HEK293 (cell line): ENCODE data around the gene PPP2R2D.

ENCODE experiments used
- CTCF ChIA-PET: fragments of 350-600 bp; formaldehyde crosslinking; extraction: SDS; loops from one replicate; lab custom pipeline; 2021; ENCODE audit warnings: antibody characterized with exemption; lab: Yijun Ruan, JAX
- POLR2A ChIA-PET: fragments of 300-600 bp; formaldehyde crosslinking; extraction: SDS; loops from one replicate; lab custom pipeline; 2020; ENCODE audit warnings: antibody characterized with exemption, inconsistent platforms; lab: Yijun Ruan, JAX
- H3K27ac ChIP-seq: fragments of 200-500 bp; sonication (Bioruptor generic); 2 replicates; pipeline ENCODE4 v1.5.1; 2014; ENCODE audit warnings: low read depth, low read length, control low read depth, inconsistent platforms; ENCODE audit errors: extremely low read depth
- H3K36me3 ChIP-seq, 2 experiments: fragments of 200-500 bp in 1 of 2; sonication (Bioruptor generic) in 1 of 2; 1 replicate in 1 of 2; 2 replicates in 1 of 2; pipeline ENCODE4 v1.5.1; 2014 to 2017; ENCODE audit warnings: inconsistent platforms in 2 of 2, low read length in 2 of 2; ENCODE audit not compliant: control insufficient read depth in 2 of 2, insufficient read depth in 1 of 2
- H3K4me1 ChIP-seq: fragments of 200-500 bp; sonication (Bioruptor generic); 2 replicates; pipeline ENCODE4 v1.5.1; 2014; ENCODE audit warnings: mild to moderate bottlenecking, low read length, inconsistent platforms; ENCODE audit not compliant: control insufficient read depth, insufficient read depth
- H3K4me3 ChIP-seq: 2 replicates; pipeline ENCODE4 v1.5.1; 2011; ENCODE audit warnings: low read depth, mild to moderate bottlenecking, control low read depth, low read length, moderate library complexity
- H3K9me3 ChIP-seq: fragments of 200-500 bp; sonication (Bioruptor generic); 2 replicates; pipeline ENCODE4 v1.5.1; 2014; ENCODE audit warnings: low read depth, low read length, inconsistent platforms; ENCODE audit not compliant: control insufficient read depth, insufficient read depth
- EGR2 ChIP-seq: fragments of 450-650 bp; formaldehyde crosslinking; IDR thresholded peaks from 2 replicates; pipeline ENCODE4 v1.5.1; 2016; ENCODE audit warnings: low read depth, missing biosample characterization, missing genetic modification characterization
- KLF17 ChIP-seq: fragments of 450-650 bp; formaldehyde crosslinking; IDR thresholded peaks from 2 replicates; pipeline ENCODE4 v1.5.1; 2016; ENCODE audit warnings: missing biosample characterization, missing genetic modification characterization
- OVOL3 ChIP-seq: fragments of 450-650 bp; formaldehyde crosslinking; IDR thresholded peaks from 2 replicates; pipeline ENCODE4 v1.5.1; 2016; ENCODE audit warnings: missing biosample characterization, missing genetic modification characterization
- PATZ1 ChIP-seq: fragments of 450-650 bp; formaldehyde crosslinking; IDR thresholded peaks from 2 replicates; pipeline ENCODE4 v1.5.1; 2016; ENCODE audit warnings: missing biosample characterization, missing genetic modification characterization
- PRDM1 ChIP-seq: fragments of 450-650 bp; formaldehyde crosslinking; IDR thresholded peaks from 2 replicates; pipeline ENCODE4; 2016; ENCODE audit warnings: missing biosample characterization, missing genetic modification characterization
- SCRT1 ChIP-seq: fragments of 450-650 bp; formaldehyde crosslinking; IDR thresholded peaks from 2 replicates; pipeline ENCODE4 v1.5.1; 2016; ENCODE audit warnings: missing biosample characterization, missing genetic modification characterization, borderline replicate concordance
- SP7 ChIP-seq: fragments of 450-650 bp; formaldehyde crosslinking; IDR thresholded peaks from 2 replicates; pipeline ENCODE4 v1.5.1; 2016; ENCODE audit warnings: missing biosample characterization, missing genetic modification characterization
- ZBTB10 ChIP-seq: fragments of 450-650 bp; formaldehyde crosslinking; IDR thresholded peaks from 2 replicates; pipeline ENCODE4 v1.5.1; 2016; ENCODE audit warnings: missing biosample characterization, missing genetic modification characterization
- ZBTB11 ChIP-seq: fragments of 450-650 bp; formaldehyde crosslinking; conservative IDR thresholded peaks from 2 replicates; pipeline ENCODE4 v1.5.1; 2016; ENCODE audit warnings: low read depth, missing biosample characterization, missing genetic modification characterization
- ZBTB26 ChIP-seq: fragments of 450-650 bp; formaldehyde crosslinking; optimal IDR thresholded peaks from 2 replicates; pipeline ENCODE3; 2016; ENCODE audit warnings: missing biosample characterization, mild to moderate bottlenecking, missing genetic modification characterization
- ZFHX2 ChIP-seq: fragments of 450-650 bp; formaldehyde crosslinking; conservative IDR thresholded peaks from 2 replicates; pipeline ENCODE4 v1.5.1; 2016; ENCODE audit warnings: missing biosample characterization, missing genetic modification characterization
- ZNF157 ChIP-seq: fragments of 450-650 bp; formaldehyde crosslinking; IDR thresholded peaks from 2 replicates; pipeline ENCODE4 v1.5.1; 2016; ENCODE audit warnings: missing biosample characterization, missing genetic modification characterization
- ZNF19 ChIP-seq: fragments of 450-650 bp; formaldehyde crosslinking; IDR thresholded peaks from 2 replicates; pipeline ENCODE4; 2016; ENCODE audit warnings: missing biosample characterization, missing genetic modification characterization, low read depth
- ZNF302 ChIP-seq: fragments of 450-650 bp; formaldehyde crosslinking; IDR thresholded peaks from 2 replicates; pipeline ENCODE4 v1.5.1; 2016; ENCODE audit warnings: missing biosample characterization, missing genetic modification characterization, low read depth
- ZNF555 ChIP-seq: fragments of 450-650 bp; formaldehyde crosslinking; conservative IDR thresholded peaks from 2 replicates; pipeline ENCODE4 v1.5.1; 2017; ENCODE audit warnings: missing biosample characterization, mild to moderate bottlenecking, missing genetic modification characterization, inconsistent platforms
- ZNF558 ChIP-seq: fragments of 450-650 bp; formaldehyde crosslinking; IDR thresholded peaks from 2 replicates; pipeline ENCODE4 v1.5.1; 2016; ENCODE audit warnings: missing biosample characterization, missing genetic modification characterization
- ZNF776 ChIP-seq: fragments of 450-650 bp; formaldehyde crosslinking; IDR thresholded peaks from 2 replicates; pipeline ENCODE4 v1.5.0; 2017; ENCODE audit warnings: missing biosample characterization, missing genetic modification characterization, borderline replicate concordance
- ZNF777 ChIP-seq: fragments of 450-650 bp; formaldehyde crosslinking; IDR thresholded peaks from 2 replicates; pipeline ENCODE4 v1.5.1; 2017; ENCODE audit warnings: missing biosample characterization, missing genetic modification characterization, borderline replicate concordance
- ZNF792 ChIP-seq: fragments of 450-650 bp; formaldehyde crosslinking; IDR thresholded peaks from 2 replicates; pipeline ENCODE4 v1.5.1; 2016; ENCODE audit warnings: missing biosample characterization, missing genetic modification characterization
- ZSCAN23 ChIP-seq: fragments of 450-650 bp; formaldehyde crosslinking; IDR thresholded peaks from 2 replicates; pipeline ENCODE4 v1.5.1; 2016; ENCODE audit warnings: missing biosample characterization, missing genetic modification characterization

The PPP2R2D gene

DNA sequence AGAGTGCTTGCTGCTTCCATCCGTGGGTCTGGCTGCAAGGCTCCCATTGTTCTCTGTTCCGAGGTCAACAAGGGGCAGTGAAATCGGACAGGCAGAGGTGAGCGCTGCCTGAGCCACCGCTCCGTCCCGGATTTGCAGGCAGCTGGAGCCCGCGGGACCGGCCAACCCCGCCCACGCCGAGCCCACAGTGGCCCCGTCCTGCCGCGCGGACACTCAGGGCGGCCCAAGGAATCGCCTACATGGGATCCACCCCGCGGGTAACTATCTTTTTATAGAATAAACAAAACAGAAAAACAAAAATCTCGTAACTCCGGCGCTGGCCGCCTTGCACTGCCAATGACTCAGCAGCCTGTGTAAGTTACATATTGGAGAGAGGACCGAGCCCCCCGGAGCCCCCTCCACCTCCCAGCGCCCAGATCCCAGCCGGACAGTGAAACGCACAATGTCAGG lies 79.0 kb downstream of the PPP2R2D start:
- ChIA-PET POLR2A (no interaction called here), CTCF (interaction anchor here (0.5 to 2.4 kb wide), 2 partner anchors 43 to 64 kb away, joined by 3 to 10 read pairs; no protein-coding TSS in a partner anchor)
- TF ChIP-seq ZSCAN23 (tag by site-specific recombination) (no peak), ZNF555 (tag by site-specific recombination) (no peak), EGR2 (no peak), ZBTB11 (no peak), ZBTB10 (tag by site-specific recombination) (no peak), ZNF19 (tag by site-specific recombination) (no peak), ZNF792 (tag by site-specific recombination) (no peak), OVOL3 (tag by site-specific recombination) (no peak), ZFHX2 (tag by site-specific recombination) (no peak), ZNF302 (no peak), PRDM1 (no peak), SP7 (tag by site-specific recombination) (no peak), ZNF157 (tag by site-specific recombination) (no peak), SCRT1 (tag by site-specific recombination) (no peak), ZNF558 (tag by site-specific recombination) (no peak), KLF17 (tag by site-specific recombination) (no peak), PATZ1 (no peak), ZBTB26 (tag by site-specific recombination) (no peak), ZNF777 (tag by site-specific recombination) (no peak), ZNF776 (tag by site-specific recombination) (no peak)
- no peaks in the 10 kb centered on the region for H3K4me1 ChIP-seq
- H3K4me3 ChIP-seq, result no peak overlapping the region
- H3K27ac ChIP-seq, result no peak overlapping the region
- no peaks in the 10 kb centered on the region for H3K9me3 ChIP-seq
- H3K36me3 ChIP-seq, result peaks cover 0 to 5% of the 10 kb centered on the region in 2 experiments; a peak in 2 of 3 replicates
